ENCODE measurements around the gene RAB15.

DNA sequence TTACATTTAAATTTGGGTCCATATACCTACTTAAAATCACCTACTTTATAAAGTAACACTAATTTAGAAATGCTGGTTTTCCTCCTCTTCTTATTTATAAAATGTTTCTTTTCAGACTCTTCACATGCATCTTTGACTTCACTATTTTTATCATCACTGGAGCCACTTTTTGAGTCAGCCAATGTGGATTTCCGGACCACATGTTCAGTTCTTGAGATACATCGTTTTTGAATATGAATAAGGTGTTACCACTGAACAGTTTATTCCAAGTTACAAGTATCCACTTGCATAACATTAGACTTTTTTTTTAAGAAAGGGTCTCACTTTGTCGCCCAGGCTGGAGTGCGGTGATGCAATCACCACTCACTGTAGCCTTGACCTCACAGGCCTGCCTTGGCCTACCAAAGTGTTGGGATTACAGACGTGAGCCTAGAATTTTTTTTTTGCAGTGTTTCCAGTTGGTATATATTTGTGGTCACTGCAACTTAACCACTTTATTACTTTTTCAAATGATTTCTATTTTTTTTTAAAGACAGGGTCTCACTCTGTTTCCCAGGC is 20.3 kb upstream of the RAB15 start:
- no peak for TF ChIP-seq POLR2AphosphoS5 (IDR thresholded peaks at IDR 0.05)
- TF ChIP-seq, protein P1, sequence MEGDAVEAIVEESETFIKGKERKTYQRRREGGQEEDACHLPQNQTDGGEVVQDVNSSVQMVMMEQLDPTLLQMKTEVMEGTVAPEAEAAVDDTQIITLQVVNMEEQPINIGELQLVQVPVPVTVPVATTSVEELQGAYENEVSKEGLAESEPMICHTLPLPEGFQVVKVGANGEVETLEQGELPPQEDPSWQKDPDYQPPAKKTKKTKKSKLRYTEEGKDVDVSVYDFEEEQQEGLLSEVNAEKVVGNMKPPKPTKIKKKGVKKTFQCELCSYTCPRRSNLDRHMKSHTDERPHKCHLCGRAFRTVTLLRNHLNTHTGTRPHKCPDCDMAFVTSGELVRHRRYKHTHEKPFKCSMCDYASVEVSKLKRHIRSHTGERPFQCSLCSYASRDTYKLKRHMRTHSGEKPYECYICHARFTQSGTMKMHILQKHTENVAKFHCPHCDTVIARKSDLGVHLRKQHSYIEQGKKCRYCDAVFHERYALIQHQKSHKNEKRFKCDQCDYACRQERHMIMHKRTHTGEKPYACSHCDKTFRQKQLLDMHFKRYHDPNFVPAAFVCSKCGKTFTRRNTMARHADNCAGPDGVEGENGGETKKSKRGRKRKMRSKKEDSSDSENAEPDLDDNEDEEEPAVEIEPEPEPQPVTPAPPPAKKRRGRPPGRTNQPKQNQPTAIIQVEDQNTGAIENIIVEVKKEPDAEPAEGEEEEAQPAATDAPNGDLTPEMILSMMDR (IDR thresholded peaks at IDR 0.05), result no peak
